ENCODE results near the gene ZNFX1. TPM values are rescaled to one million over a fixed set of nuclear protein-coding genes. Genes with fewer than 3 reads are reported as not detected.
A peak's percentile ranks its signal among the peaks of the same experiment; 100 is the strongest.

Gene ZNFX1
- total RNA-seq, 1 experiment from 2014 or later = 11.0 TPM

DNA sequence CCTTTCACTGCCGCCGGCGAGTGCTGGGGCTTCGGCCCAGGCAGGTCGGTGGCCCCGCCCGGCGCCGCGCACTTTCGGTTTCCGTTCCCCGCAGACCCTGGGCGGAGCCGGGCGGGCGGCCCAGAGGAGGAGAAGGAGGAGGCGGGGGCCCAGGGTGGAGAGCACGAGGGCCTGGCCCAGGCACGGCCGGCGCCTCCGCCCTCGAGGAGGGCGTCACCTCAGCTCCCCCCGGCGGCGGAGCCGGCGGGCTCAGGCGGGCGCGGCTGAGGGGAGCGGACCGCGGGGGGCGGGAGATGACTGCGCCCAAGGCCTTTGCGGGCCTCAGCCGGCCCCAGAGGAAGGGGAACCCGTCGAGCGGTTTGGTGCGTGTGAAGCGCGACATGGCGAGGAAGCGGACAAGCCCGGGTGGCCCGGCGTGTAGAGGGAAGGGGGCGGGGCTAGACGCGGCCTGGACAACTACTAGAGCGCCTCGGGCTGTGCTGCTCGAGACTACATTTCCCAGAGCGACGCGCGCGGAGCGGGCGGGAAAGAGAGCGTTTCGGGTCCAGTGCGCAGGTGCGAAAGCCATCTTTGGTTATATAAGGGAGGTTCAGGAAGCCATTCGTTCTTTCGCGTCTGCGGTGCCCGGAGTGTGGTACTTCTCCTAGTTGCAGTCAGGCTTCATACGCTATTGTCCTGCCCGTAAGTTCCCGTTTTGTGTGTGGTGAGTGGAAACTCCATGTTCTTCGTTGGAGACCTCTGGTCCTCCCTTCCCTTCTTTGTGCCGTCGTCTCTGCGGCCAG is at the start of gene ZNFX1 (continued):
- TF ChIP-seq, protein P1, sequence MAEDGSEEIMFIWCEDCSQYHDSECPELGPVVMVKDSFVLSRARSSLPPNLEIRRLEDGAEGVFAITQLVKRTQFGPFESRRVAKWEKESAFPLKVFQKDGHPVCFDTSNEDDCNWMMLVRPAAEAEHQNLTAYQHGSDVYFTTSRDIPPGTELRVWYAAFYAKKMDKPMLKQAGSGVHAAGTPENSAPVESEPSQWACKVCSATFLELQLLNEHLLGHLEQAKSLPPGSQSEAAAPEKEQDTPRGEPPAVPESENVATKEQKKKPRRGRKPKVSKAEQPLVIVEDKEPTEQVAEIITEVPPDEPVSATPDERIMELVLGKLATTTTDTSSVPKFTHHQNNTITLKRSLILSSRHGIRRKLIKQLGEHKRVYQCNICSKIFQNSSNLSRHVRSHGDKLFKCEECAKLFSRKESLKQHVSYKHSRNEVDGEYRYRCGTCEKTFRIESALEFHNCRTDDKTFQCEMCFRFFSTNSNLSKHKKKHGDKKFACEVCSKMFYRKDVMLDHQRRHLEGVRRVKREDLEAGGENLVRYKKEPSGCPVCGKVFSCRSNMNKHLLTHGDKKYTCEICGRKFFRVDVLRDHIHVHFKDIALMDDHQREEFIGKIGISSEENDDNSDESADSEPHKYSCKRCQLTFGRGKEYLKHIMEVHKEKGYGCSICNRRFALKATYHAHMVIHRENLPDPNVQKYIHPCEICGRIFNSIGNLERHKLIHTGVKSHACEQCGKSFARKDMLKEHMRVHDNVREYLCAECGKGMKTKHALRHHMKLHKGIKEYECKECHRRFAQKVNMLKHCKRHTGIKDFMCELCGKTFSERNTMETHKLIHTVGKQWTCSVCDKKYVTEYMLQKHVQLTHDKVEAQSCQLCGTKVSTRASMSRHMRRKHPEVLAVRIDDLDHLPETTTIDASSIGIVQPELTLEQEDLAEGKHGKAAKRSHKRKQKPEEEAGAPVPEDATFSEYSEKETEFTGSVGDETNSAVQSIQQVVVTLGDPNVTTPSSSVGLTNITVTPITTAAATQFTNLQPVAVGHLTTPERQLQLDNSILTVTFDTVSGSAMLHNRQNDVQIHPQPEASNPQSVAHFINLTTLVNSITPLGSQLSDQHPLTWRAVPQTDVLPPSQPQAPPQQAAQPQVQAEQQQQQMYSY (CRISPR knock-in tag; IDR thresholded peaks at IDR 0.05) = no peak
- TF ChIP-seq ZNF416 (CRISPR knock-in tag; IDR thresholded peaks at IDR 0.05) = 0 out of 2 replicates have a peak, but pooled peaks have one; percentile 20
- peak; percentile 84 for TF ChIP-seq ETV6 (CRISPR knock-in tag; IDR thresholded peaks at IDR 0.05)
- peak; percentile 73; the same call in 1 of the 2 replicates for TF ChIP-seq ZNF671 (CRISPR knock-in tag; IDR thresholded peaks at IDR 0.05)
- TF ChIP-seq, protein P2, sequence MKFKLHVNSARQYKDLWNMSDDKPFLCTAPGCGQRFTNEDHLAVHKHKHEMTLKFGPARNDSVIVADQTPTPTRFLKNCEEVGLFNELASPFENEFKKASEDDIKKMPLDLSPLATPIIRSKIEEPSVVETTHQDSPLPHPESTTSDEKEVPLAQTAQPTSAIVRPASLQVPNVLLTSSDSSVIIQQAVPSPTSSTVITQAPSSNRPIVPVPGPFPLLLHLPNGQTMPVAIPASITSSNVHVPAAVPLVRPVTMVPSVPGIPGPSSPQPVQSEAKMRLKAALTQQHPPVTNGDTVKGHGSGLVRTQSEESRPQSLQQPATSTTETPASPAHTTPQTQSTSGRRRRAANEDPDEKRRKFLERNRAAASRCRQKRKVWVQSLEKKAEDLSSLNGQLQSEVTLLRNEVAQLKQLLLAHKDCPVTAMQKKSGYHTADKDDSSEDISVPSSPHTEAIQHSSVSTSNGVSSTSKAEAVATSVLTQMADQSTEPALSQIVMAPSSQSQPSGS (CRISPR knock-in tag; IDR thresholded peaks at IDR 0.05; ENCODE audit: borderline replicate concordance, low read depth) = no peak
- TF ChIP-seq, protein P3, sequence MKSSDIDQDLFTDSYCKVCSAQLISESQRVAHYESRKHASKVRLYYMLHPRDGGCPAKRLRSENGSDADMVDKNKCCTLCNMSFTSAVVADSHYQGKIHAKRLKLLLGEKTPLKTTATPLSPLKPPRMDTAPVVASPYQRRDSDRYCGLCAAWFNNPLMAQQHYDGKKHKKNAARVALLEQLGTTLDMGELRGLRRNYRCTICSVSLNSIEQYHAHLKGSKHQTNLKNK (CRISPR knock-in tag; IDR thresholded peaks at IDR 0.05) = no peak
- TF ChIP-seq TCF7 (CRISPR knock-in tag; IDR thresholded peaks at IDR 0.05; ENCODE audit: low read depth) = no peak; the same call in 1 of the 2 replicates
- TF ChIP-seq OVOL2 (CRISPR knock-in tag; IDR thresholded peaks at IDR 0.05; ENCODE audit: borderline replicate concordance) = peak; percentile 60; the same call in 1 of the 2 replicates
- TF ChIP-seq ZNF138 (CRISPR knock-in tag; conservative IDR thresholded peaks at IDR 0.05) = no peak
- TF ChIP-seq ESRRA (CRISPR knock-in tag; IDR thresholded peaks at IDR 0.05; ENCODE audit: borderline replicate concordance) = peak; percentile 10; the same call in 1 of the 2 replicates
- TF ChIP-seq, protein P4, sequence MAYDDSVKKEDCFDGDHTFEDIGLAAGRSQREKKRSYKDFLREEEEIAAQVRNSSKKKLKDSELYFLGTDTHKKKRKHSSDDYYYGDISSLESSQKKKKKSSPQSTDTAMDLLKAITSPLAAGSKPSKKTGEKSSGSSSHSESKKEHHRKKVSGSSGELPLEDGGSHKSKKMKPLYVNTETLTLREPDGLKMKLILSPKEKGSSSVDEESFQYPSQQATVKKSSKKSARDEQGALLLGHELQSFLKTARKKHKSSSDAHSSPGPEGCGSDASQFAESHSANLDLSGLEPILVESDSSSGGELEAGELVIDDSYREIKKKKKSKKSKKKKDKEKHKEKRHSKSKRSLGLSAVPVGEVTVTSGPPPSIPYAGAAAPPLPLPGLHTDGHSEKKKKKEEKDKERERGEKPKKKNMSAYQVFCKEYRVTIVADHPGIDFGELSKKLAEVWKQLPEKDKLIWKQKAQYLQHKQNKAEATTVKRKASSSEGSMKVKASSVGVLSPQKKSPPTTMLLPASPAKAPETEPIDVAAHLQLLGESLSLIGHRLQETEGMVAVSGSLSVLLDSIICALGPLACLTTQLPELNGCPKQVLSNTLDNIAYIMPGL (CRISPR knock-in tag; IDR thresholded peaks at IDR 0.05) = peak; percentile 92; the same call in 1 of the 2 replicates
- TF ChIP-seq RORB (CRISPR knock-in tag; IDR thresholded peaks at IDR 0.05) = peak; percentile 54; the same call in 1 of the 2 replicates
- TF ChIP-seq, protein P5, sequence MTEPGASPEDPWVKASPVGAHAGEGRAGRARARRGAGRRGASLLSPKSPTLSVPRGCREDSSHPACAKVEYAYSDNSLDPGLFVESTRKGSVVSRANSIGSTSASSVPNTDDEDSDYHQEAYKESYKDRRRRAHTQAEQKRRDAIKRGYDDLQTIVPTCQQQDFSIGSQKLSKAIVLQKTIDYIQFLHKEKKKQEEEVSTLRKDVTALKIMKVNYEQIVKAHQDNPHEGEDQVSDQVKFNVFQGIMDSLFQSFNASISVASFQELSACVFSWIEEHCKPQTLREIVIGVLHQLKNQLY (CRISPR knock-in tag; IDR thresholded peaks at IDR 0.05) = no peak
- TF ChIP-seq NR3C1 (CRISPR knock-in tag; conservative IDR thresholded peaks at IDR 0.05; ENCODE audit: low read depth) = no peak
- TF ChIP-seq NFE2L1 (CRISPR knock-in tag; IDR thresholded peaks at IDR 0.05) = peak; percentile 92
- 0 out of 2 replicates have a peak, but pooled peaks have one; percentile 67 for TF ChIP-seq IRF2 (CRISPR knock-in tag; IDR thresholded peaks at IDR 0.05; ENCODE audit: borderline replicate concordance, low read depth)
- no peak for TF ChIP-seq GRHL2 (CRISPR knock-in tag; IDR thresholded peaks at IDR 0.05; ENCODE audit: insufficient replicate concordance, severe bottlenecking)
- no peak; the same call in 1 of the 2 replicates for TF ChIP-seq JUN (CRISPR knock-in tag; IDR thresholded peaks at IDR 0.05)
- TF ChIP-seq, protein P6, sequence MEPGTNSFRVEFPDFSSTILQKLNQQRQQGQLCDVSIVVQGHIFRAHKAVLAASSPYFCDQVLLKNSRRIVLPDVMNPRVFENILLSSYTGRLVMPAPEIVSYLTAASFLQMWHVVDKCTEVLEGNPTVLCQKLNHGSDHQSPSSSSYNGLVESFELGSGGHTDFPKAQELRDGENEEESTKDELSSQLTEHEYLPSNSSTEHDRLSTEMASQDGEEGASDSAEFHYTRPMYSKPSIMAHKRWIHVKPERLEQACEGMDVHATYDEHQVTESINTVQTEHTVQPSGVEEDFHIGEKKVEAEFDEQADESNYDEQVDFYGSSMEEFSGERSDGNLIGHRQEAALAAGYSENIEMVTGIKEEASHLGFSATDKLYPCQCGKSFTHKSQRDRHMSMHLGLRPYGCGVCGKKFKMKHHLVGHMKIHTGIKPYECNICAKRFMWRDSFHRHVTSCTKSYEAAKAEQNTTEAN (CRISPR knock-in tag; IDR thresholded peaks at IDR 0.05) = no peak
- TF ChIP-seq CBFB (CRISPR knock-in tag; IDR thresholded peaks at IDR 0.05; ENCODE audit: low read depth) = no peak
- TF ChIP-seq, protein P7, sequence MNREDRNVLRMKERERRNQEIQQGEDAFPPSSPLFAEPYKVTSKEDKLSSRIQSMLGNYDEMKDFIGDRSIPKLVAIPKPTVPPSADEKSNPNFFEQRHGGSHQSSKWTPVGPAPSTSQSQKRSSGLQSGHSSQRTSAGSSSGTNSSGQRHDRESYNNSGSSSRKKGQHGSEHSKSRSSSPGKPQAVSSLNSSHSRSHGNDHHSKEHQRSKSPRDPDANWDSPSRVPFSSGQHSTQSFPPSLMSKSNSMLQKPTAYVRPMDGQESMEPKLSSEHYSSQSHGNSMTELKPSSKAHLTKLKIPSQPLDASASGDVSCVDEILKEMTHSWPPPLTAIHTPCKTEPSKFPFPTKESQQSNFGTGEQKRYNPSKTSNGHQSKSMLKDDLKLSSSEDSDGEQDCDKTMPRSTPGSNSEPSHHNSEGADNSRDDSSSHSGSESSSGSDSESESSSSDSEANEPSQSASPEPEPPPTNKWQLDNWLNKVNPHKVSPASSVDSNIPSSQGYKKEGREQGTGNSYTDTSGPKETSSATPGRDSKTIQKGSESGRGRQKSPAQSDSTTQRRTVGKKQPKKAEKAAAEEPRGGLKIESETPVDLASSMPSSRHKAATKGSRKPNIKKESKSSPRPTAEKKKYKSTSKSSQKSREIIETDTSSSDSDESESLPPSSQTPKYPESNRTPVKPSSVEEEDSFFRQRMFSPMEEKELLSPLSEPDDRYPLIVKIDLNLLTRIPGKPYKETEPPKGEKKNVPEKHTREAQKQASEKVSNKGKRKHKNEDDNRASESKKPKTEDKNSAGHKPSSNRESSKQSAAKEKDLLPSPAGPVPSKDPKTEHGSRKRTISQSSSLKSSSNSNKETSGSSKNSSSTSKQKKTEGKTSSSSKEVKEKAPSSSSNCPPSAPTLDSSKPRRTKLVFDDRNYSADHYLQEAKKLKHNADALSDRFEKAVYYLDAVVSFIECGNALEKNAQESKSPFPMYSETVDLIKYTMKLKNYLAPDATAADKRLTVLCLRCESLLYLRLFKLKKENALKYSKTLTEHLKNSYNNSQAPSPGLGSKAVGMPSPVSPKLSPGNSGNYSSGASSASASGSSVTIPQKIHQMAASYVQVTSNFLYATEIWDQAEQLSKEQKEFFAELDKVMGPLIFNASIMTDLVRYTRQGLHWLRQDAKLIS (CRISPR knock-in tag; IDR thresholded peaks at IDR 0.05; ENCODE audit: borderline replicate concordance) = no peak

All from WTC11 (cell line).